Suprapubic skin (tissue), 4 donors: ENCODE measurements around the gene GCLM. TPM values are rescaled to one million over a fixed set of nuclear protein-coding genes. Genes with fewer than 3 reads are reported as not detected.
"Not testable (repeated sequence)": the region's sequence is repeated elsewhere in the genome, so short reads cannot be mapped to it uniquely, and the experiment has no call there.

ENCODE experiments used
- DNase-seq, 2 donors: peaks; one replicate each; pipeline ENCODE4 v3.0.0-alpha.2; 2019; ENCODE audit warnings: low spot score in 2 of 2
- H3K27ac ChIP-seq: fragments of 200-600 bp; sonication (generic); one replicate; pipeline ENCODE4 v1.5.1; 2019
- H3K27me3 ChIP-seq: fragments of 200-600 bp; sonication (generic); one replicate; pipeline ENCODE4 v1.5.1; 2019
- H3K36me3 ChIP-seq: fragments of 200-600 bp; sonication (generic); one replicate; pipeline ENCODE4 v1.5.1; 2019
- H3K4me1 ChIP-seq: fragments of 200-600 bp; sonication (generic); one replicate; pipeline ENCODE4 v1.5.1; 2019
- H3K4me3 ChIP-seq: fragments of 200-600 bp; sonication (generic); one replicate; pipeline ENCODE4 v1.5.1; 2019; ENCODE audit warnings: mild to moderate bottlenecking
- H3K9me3 ChIP-seq: fragments of 200-600 bp; sonication (generic); one replicate; pipeline ENCODE4 v1.5.1; 2019
- EP300 ChIP-seq: sonication (generic); formaldehyde crosslinking; IDR thresholded peaks from one replicate; pipeline ENCODE4 v1.6.1; 2017; ENCODE audit warnings: antibody characterized with exemption
- POLR2A ChIP-seq, 2 donors: fragments of 450-650 bp; IDR thresholded peaks; one replicate each; pipeline ENCODE4 v1.6.1; 2017; ENCODE audit warnings: antibody characterized with exemption in 2 of 2, mild to moderate bottlenecking in 2 of 2, moderate library complexity in 2 of 2
- POLR2AphosphoS5 ChIP-seq, 3 donors: sonication (generic); formaldehyde crosslinking; IDR thresholded peaks; one replicate each; pipeline ENCODE4 v1.6.1; 2017; ENCODE audit warnings: antibody characterized with exemption in 3 of 3
- WGBS: methylation state at CpG from one replicate; pipeline ENCODE4 v1.1.5; 2018; 5-methylcytosine and 5-hydroxymethylcytosine counted together
- total RNA-seq, 4 donors: library from RNA; depleted of rRNA; stranded (reverse); fragments of >200 nt; gene quantifications; one replicate each; pipeline ENCODE4 v1.1.0, GENCODE V29; 2016
- TF ChIP-seq, protein P1 (sequence below), 2 donors: fragments of 200-600 bp in 1 of 2; fragments of 450-650 bp in 1 of 2; sonication (generic) in 1 of 2; IDR thresholded peaks; one replicate each; pipeline ENCODE4 v1.5.1; 2016 to 2019; ENCODE audit warnings: antibody characterized with exemption in 2 of 2, mild to moderate bottlenecking in 1 of 2, moderate library complexity in 1 of 2

The GCLM gene
- total RNA-seq, 4 donors from 2014 or later: 4.1 to 8.2 (median 4.9) TPM

DNA sequence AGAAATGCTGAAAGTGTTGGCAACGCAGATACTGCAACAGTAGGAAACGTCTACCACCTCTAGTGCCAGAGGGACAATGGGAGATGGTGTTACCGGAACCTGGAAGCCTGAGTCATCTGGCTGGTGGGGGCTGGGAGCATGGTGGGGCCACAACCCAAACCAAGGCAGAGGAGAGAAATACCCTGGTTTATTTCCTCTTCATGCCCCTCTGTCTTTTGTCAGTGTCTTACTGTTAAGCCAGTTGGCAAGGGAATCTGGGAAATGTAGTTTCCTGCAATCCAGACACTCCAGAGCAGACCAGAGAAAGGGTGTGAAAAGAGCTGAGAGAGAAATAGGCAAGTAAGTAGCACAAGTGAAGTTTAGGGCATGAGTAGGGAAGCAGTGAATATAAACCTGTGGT lies 45.1 kb downstream of the GCLM start:
- H3K27me3 ChIP-seq: no peaks in the 10 kb centered on the region
- H3K9me3 ChIP-seq: no peaks in the 10 kb centered on the region
- 78% methylated on average over 3 of the region's 3 CpGs for WGBS
- DNase-seq: no peak
- peaks cover 11% of the 10 kb centered on the region for H3K36me3 ChIP-seq
- no peak for TF ChIP-seq POLR2AphosphoS5 (IDR thresholded peaks at IDR 0.05)
- no peak for TF ChIP-seq EP300
- TF ChIP-seq, protein P1, sequence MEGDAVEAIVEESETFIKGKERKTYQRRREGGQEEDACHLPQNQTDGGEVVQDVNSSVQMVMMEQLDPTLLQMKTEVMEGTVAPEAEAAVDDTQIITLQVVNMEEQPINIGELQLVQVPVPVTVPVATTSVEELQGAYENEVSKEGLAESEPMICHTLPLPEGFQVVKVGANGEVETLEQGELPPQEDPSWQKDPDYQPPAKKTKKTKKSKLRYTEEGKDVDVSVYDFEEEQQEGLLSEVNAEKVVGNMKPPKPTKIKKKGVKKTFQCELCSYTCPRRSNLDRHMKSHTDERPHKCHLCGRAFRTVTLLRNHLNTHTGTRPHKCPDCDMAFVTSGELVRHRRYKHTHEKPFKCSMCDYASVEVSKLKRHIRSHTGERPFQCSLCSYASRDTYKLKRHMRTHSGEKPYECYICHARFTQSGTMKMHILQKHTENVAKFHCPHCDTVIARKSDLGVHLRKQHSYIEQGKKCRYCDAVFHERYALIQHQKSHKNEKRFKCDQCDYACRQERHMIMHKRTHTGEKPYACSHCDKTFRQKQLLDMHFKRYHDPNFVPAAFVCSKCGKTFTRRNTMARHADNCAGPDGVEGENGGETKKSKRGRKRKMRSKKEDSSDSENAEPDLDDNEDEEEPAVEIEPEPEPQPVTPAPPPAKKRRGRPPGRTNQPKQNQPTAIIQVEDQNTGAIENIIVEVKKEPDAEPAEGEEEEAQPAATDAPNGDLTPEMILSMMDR (IDR thresholded peaks at IDR 0.05): no peak
- no peak for TF ChIP-seq POLR2A (IDR thresholded peaks at IDR 0.05)
- no peak overlapping the region for H3K27ac ChIP-seq
- no peak overlapping the region for H3K4me3 ChIP-seq
- no peaks in the 10 kb centered on the region for H3K4me1 ChIP-seq

DNA sequence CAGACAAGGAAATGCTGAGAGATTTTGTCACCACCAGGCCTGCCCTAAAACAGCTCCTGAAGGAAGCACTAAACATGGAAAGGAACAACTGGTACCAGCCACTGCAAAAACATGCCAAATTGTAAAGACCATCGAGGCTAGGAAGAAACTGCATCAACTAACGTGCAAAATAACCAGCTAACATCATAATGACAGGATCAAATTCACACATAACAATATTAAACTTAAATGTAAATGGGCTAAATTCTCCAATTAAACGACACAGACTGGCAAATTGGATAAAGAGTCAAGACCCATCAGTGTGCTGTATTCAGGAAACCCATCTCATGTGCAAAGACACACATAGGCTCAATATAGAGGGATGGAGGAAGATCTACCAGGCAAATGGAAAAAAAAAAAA lies 51.6 kb downstream of the GCLM start:
- not testable (repeated sequence) for H3K27ac ChIP-seq, H3K9me3 ChIP-seq, H3K4me1 ChIP-seq, H3K27me3 ChIP-seq, H3K4me3 ChIP-seq, H3K36me3 ChIP-seq, DNase-seq
- WGBS: 66% methylated on average over 3 of the region's 3 CpGs

DNA sequence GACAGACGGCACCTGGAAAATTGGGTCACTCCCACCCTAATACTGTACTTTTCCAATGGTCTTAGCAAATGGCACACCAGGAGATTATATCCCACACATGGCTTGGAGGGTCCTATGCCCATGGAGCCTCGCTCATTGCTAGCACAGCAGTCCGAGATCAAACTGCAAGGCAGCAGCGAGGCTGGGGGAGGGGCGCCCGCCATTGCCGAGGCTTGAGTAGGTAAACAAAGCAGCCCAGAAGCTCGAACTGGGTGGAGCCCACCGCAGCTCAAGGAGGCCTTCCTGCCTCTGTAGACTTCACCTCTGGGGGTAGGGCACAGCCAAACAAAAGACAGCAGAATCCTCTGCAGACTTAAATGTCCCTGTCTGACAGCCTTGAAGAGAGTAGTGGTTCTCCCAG lies 53.2 kb downstream of the GCLM start:
- H3K27ac ChIP-seq: not testable (repeated sequence)

DNA sequence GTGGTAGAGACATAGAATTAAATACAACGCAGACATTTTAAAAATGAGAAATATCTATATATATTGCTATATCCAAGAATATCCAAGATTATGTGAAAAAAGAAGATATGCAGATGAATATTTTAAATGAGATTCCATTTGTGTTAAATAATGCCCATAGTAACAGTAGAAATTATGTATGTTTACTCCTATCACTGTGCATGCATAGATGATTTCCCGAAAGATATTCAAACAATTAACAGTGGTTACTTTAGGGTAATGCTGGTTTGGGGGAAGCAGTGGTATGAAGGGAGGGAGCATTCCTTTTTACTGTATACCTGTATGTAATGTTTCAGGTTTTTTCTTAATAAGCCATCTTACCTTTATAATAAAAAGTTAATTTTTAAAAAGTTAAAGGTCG lies 55.3 kb downstream of the GCLM start:
- no peak for DNase-seq
- H3K4me1 ChIP-seq: no peaks in the 10 kb centered on the region
- 96% methylated on average over 3 of the region's 3 CpGs for WGBS

More for the DNA sequence above, 53.2 kb downstream of the GCLM start:
- WGBS: 91% methylated on average over 8 of the region's 9 CpGs
- not testable (repeated sequence) for H3K36me3 ChIP-seq, H3K27me3 ChIP-seq, H3K9me3 ChIP-seq, H3K4me3 ChIP-seq, DNase-seq, H3K4me1 ChIP-seq

DNA sequence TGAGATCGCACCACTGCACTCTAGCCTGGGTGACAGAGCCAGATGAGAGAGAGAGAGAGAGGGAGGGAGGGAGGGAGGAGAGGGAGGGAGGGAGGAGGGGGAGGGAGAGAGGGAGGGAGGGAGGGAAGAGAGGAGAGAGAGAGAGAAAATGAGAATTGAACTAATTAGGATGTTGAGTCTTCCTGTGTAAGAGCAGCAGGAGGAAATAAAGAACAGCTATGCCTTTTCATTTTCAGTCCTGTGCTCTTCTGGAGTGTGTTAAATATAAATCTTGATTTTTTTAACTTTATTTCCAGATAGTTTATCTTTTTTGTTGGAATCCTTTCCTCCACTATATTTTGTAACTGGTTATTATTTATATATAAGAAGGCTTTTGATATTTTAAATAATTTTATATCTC lies 57.4 kb downstream of the GCLM start:
- 63% methylated on average over 1 of the region's 1 CpG for WGBS
- Histone ChIP-seq H3K4me1 (peaks cover 7% of the 10 kb centered on the region), H3K36me3 (no peaks in the 10 kb centered on the region), H3K27me3 (no peaks in the 10 kb centered on the region), H3K4me3 (no peak overlapping the region), H3K27ac (no peak overlapping the region), H3K9me3 (no peaks in the 10 kb centered on the region)
- TF ChIP-seq POLR2A (IDR thresholded peaks at IDR 0.05) (no peak), POLR2AphosphoS5 (IDR thresholded peaks at IDR 0.05) (no peak), EP300 (no peak)
- TF ChIP-seq, protein P1 (IDR thresholded peaks at IDR 0.05): no peak
- no peak for DNase-seq

More for the DNA sequence above, 55.3 kb downstream of the GCLM start:
- no peak overlapping the region for H3K4me3 ChIP-seq
- no peak overlapping the region for H3K27ac ChIP-seq
- TF ChIP-seq POLR2AphosphoS5 (IDR thresholded peaks at IDR 0.05): no peak
- no peak for TF ChIP-seq POLR2A (IDR thresholded peaks at IDR 0.05)
- TF ChIP-seq, protein P1 (IDR thresholded peaks at IDR 0.05): no peak
- no peak for TF ChIP-seq EP300
- no peaks in the 10 kb centered on the region for H3K36me3 ChIP-seq
- H3K27me3 ChIP-seq: no peaks in the 10 kb centered on the region
- H3K9me3 ChIP-seq: no peaks in the 10 kb centered on the region

DNA sequence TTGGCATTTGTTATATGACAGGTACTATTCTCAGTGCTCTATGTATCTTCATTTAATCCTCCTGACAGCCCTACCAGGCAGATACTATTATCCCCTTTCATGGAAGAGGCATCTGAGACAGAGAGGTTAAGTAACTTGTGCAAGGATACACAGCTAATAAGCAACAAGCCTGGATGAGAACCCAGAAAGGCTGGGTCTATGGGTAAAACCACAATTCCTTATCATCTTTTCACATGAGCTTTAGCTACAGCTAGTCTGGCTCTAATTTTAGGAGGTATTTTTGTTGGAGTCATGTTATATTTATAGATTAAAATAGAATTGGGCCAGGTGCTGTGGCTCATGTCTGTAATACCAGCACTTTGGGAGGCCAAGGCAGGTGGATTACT lies 57.9 kb downstream of the GCLM start:
- Histone ChIP-seq H3K9me3 (no peaks in the 10 kb centered on the region), H3K27ac (no peak overlapping the region), H3K27me3 (no peaks in the 10 kb centered on the region), H3K36me3 (no peaks in the 10 kb centered on the region), H3K4me3 (no peak overlapping the region), H3K4me1 (peaks cover 7% of the 10 kb centered on the region)
- no peak for DNase-seq
- TF ChIP-seq POLR2A (IDR thresholded peaks at IDR 0.05): no peak
- TF ChIP-seq POLR2AphosphoS5 (IDR thresholded peaks at IDR 0.05): no peak
- no peak for TF ChIP-seq EP300
- TF ChIP-seq, protein P1 (IDR thresholded peaks at IDR 0.05): no peak
